Fibroblast of peridontal ligament (primary cell): ENCODE results near the gene YTHDC2.

Experiments used
- DNase-seq: peaks from one replicate; pipeline ENCODE4 v3.0.0-alpha.2; 2010; ENCODE audit errors: extremely low read depth

The YTHDC2 gene

DNA sequence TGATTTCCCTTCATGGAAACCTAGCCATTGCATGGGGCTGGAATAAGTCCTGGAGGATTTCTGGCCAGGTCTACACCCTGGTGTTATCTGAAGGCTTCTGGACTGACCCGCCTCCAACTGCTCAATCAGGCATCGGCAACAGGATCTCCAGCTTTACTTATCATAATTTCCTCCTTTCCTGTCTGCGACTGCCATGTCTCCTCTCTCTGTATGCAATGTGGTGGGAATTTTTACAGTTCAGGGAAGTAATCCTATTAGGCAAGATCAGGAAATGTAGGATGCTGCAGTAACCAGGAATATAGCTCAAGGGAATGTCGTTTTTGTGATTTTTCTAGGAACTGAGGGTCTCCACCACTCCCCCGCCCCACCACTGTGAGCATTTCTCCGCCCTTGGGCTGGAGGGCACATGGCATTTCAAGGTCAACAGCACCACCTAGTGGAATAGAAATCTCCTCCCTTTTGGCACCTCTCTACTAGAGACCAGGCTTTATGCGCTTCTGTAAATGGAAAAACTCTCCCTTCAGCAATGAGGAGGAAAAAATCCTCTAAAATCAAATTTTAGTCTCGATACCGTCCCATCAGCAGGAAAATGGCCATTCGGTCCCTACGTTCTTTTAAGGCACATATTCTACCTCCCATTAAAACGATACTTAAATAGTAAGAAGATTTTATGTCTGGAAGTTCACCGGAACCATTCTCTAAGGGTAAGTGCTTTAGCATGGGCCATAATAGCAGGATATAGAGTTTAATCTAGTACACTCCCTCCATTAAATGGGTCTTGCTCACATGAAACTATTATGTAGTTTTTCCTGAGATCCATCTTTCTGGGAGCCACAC, 93.0 kb downstream of the YTHDC2 start:
- DNase-seq = peak; percentile 73

DNA sequence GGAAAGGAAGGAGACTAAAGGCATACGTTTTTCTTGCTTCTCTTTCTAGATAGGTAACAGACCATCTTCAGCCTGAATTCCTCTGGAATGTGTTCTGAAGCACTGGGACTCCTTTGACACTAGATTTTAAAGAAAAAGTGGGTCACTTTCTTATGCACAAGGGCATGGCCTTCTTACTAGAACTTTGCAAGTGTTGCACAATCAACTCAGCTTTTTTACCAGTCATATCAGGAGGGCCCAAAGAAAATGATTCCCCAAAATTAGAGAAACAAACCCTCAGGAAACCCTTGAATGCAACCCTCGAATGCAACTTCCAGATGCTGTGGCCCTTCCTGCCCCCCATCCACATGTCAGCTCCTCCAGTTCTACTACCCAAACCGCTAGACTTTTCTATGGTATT, 93.9 kb downstream of the YTHDC2 start:
- no peak for DNase-seq

DNA sequence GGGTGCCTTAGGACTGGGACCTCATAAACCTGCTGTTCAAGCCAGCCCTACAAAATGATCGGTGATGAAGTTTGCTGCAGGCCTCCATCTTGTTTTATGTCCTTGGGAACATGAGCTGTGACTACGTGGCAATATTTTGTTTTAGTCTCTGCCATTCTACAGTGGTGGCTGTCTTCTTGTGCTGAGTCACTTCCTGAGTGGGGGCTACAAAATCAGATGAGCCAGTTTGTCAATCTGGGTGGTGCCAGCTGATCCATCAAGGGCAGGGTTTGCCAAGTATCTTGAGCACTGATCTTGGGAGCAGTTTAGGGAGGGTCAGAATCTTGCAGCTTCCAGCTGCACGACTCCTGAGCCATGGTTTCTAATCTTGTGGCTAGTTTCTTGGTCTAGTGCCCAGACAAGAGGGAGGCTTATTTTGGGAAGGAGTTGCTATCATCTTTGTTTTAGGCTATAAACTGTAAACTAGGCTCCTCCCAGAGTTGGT, 94.7 kb downstream of the YTHDC2 start:
- peak; percentile 66 for DNase-seq

DNA sequence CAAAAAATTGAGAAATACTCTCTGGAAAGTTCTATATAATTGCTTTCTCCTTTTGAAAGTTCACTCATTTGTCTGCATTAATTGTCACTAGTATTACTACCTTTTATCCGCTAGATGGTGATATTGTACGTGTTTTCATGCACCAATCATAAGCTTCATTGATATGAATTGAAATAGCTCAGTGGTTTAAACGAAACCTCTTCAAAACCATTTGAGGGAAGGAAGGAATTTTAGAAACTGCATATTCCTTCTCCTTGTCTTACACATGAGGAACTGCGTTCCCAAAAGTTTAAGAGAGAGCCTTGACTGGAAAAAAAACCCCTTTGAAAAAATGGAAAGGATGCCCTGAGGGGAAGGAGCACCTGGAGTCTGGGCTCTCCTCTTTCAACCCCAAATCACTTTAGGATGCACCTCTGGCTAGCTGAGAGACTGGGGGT, 98.6 kb downstream of the YTHDC2 start:
- peak; percentile 68 for DNase-seq

DNA sequence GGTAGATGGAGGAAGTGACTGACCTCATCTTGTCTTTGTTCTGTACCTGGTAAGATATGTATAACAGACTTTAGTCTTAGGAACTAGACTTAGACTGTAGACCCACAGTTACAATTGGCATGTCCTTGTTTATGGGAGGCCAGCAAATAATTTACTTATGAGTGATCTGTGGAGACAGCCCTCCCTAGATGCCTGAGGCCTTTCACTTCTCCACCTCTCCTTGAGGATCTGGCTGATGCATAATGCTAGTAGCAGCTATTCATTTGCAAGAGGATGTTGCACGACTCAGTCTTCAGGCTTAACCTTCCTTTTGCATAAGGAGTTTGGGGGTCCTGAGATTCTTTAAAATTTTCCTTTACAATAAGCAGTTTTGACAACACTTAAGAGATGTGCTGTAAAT, 100.7 kb downstream of the YTHDC2 start:
- DNase-seq = no peak

DNA sequence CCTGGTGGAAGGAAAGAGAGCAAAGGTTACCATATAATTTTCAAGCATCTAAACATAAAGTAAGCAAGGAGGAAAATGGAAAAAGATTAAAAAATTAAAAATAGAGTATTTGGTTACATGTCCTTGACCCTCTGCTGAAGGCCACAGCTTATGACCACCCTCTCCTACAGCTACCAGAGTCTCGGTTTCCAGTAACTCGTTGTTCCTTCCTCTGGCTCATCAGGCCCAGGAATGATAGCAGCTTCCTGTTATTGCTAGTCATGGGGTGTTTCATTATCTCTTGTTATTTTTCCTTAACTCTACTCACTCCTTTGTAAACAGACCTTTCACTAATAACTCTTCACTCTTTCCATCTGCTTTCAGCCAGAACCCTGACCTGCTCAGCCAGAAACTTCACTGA, 102.2 kb downstream of the YTHDC2 start:
- DNase-seq = no peak

DNA sequence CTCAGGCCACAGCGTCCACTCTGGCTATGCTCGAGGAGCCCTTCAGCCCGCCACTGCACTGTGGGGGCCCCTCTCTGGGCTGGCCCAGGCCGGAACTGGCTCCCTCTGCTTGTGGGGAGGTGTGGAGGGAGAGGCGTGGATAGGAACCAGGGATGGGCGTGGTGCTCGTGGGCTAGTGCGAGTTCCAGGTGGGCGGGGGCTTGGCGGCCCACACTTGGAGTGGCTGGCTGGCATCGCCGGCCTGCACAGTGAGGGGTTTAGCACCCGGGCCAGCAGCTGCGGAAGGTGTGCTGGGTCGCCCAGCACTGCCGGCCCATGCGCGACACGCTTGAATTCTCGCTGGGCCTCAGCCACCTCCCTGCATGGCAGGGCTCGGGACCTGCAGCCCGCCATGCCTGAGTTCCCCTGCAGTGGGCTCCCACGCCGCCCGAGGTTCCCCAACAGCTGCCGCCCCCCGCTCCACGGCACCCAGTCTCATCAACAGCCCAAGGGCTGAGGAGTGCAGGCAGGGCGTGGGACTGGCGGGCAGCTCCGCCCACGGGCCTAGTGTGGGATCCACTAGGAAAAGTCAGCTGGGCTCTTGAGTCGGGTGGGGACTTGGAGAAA, 103.8 kb downstream of the YTHDC2 start:
- no peak for DNase-seq

DNA sequence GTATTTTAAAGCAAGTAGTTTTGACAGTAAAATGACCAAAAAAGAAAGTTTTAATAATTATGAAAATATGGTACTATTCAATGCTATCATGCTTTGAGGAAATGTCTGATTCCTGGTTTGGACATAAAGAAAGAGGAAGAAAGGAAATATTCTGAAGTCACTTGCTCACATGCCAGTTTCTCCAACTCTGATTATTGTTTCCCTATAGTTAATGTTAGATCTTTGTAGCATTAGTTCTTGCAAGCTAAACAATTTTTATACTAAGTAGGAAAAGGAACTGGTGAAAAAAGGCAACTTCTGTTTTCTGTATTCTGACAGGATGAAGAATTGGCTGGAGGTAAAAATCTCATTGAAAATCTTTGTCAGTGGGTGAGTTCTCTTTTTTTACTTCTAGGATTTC, 119.5 kb downstream of the YTHDC2 start:
- no peak for DNase-seq

DNA sequence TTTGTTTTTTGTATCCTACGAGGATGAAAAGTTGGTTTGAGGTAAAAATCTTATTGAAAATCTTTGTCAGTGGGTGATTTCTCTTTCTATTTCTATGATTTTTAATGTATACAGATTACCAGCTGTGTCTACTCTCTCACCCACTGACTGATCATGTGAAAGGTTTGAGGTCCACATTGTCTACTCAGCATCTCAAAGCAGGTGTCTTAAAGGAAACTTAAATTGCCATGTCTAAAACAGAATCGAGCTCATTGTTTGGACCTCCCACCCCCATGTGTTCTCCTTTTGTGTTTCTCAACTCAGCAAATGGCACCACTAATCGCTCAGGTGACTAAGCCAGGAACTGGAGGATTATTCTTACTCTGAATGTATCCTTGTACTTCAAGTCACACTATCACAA, 121.5 kb downstream of the YTHDC2 start:
- DNase-seq = no peak

DNA sequence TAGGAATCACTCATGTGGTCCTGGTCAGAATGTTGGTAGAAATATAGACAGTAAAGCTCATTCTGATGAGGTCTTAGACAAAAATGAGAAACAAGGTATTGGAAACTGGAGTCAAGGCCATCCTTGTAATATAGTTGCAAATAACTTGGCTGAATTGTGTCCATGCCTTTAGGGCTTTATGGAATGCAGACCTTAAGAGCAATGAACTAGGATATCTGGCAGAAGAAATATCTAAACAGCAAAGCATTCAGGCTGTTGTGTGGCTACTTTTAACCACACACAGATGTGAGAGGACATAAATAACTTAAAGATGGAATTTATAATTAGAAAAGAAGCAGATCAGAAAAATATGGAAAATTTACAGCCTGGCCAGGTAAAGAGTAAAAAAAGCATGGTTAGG, 128.2 kb downstream of the YTHDC2 start:
- no peak for DNase-seq
